ENCODE measurements around the gene MED10. TPM values are rescaled to one million over a fixed set of nuclear protein-coding genes. Genes with fewer than 3 reads are reported as not detected.

The MED10 gene
- total RNA-seq, 6 donors from 2014 or later = 17.8 to 36.1 (median 29.1) TPM

GRCh38 chr5:6396836-6397535 lies 18.6 kb upstream of the MED10 start:
- TF ChIP-seq EP300 (IDR thresholded peaks at IDR 0.05) (no peak), POLR2AphosphoS5 (IDR thresholded peaks at IDR 0.05) (no peak), POLR2A (IDR thresholded peaks at IDR 0.05) (no peak), CTCF (IDR thresholded peaks at IDR 0.05) (no peak)
- DNase-seq = peak in 1 of 2 donors; percentile 74
- WGBS, 2 donors = 88 to 96% methylated on average over 7 to 10 of the region's 11 CpGs
- Histone ChIP-seq H3K36me3 (no peaks in the 10 kb centered on the region), H3K4me1 (no peaks in the 10 kb centered on the region), H3K27ac (no peak overlapping the region), H3K9me3 (no peaks in the 10 kb centered on the region), H3K27me3 (no peaks in the 10 kb centered on the region), H3K4me3 (no peak overlapping the region)
- no peak for ATAC-seq (ENCODE audit: low FRiP score in 2 of 2)

- H3K27ac ChIP-seq = no peak overlapping the region
- no peak for TF ChIP-seq CTCF (IDR thresholded peaks at IDR 0.05)
- no peak for DNase-seq
- H3K4me1 ChIP-seq = no peaks in the 10 kb centered on the region
- 87 to 90% methylated on average over 6 to 8 of the region's 8 CpGs for WGBS, 2 donors
- no peak for ATAC-seq (ENCODE audit: low FRiP score in 2 of 2)
- H3K9me3 ChIP-seq = no peaks in the 10 kb centered on the region
- no peaks in the 10 kb centered on the region for H3K27me3 ChIP-seq
- H3K4me3 ChIP-seq = no peak overlapping the region
- no peaks in the 10 kb centered on the region for H3K36me3 ChIP-seq
Measured at GRCh38 chr5:6396043-6396442, 17.7 kb upstream of the MED10 start.

- Histone ChIP-seq H3K4me1 (no peaks in the 10 kb centered on the region), H3K27me3 (no peaks in the 10 kb centered on the region), H3K36me3 (no peaks in the 10 kb centered on the region), H3K9me3 (no peaks in the 10 kb centered on the region), H3K4me3 (no peak overlapping the region), H3K27ac (no peak overlapping the region)
- DNase-seq = no peak
- no peak for ATAC-seq (ENCODE audit: low FRiP score in 2 of 2)
- WGBS, 2 donors = 87 to 92% methylated on average over 3 of the region's 3 CpGs
- no peak for TF ChIP-seq POLR2A (IDR thresholded peaks at IDR 0.05)
- TF ChIP-seq CTCF (IDR thresholded peaks at IDR 0.05) = no peak
- TF ChIP-seq POLR2AphosphoS5 (IDR thresholded peaks at IDR 0.05) = no peak
- TF ChIP-seq EP300 (IDR thresholded peaks at IDR 0.05) = no peak
Measured at GRCh38 chr5:6395621-6396020, 17.3 kb upstream of the MED10 start.

- Histone ChIP-seq H3K36me3 (no peaks in the 10 kb centered on the region), H3K4me1 (no peaks in the 10 kb centered on the region), H3K27me3 (no peaks in the 10 kb centered on the region), H3K27ac (no peak overlapping the region), H3K9me3 (no peaks in the 10 kb centered on the region), H3K4me3 (no peak overlapping the region)
- ATAC-seq (ENCODE audit: low FRiP score in 2 of 2) (no peak), DNase-seq (no peak)
- TF ChIP-seq EP300 (IDR thresholded peaks at IDR 0.05) = no peak
- no peak for TF ChIP-seq POLR2A (IDR thresholded peaks at IDR 0.05)
- no peak for TF ChIP-seq POLR2AphosphoS5 (IDR thresholded peaks at IDR 0.05)
- no peak for TF ChIP-seq CTCF (IDR thresholded peaks at IDR 0.05)
- 70 to 86% methylated on average over 5 to 7 of the region's 7 CpGs for WGBS, 2 donors
Measured at GRCh38 chr5:6395102-6395445, 16.7 kb upstream of the MED10 start.

GRCh38 chr5:6394429-6395101 lies 16.2 kb upstream of the MED10 start:
- TF ChIP-seq EP300 (IDR thresholded peaks at IDR 0.05) (no peak), CTCF (IDR thresholded peaks at IDR 0.05) (no peak), POLR2AphosphoS5 (IDR thresholded peaks at IDR 0.05) (no peak), POLR2A (IDR thresholded peaks at IDR 0.05) (no peak)
- WGBS, 2 donors = 82 to 85% methylated on average over 6 to 12 of the region's 12 CpGs
- no peaks in the 10 kb centered on the region for H3K36me3 ChIP-seq
- DNase-seq (no peak), ATAC-seq (ENCODE audit: low FRiP score in 2 of 2) (no peak)
- H3K27me3 ChIP-seq = no peaks in the 10 kb centered on the region
- H3K4me3 ChIP-seq = no peak overlapping the region
- H3K4me1 ChIP-seq = no peaks in the 10 kb centered on the region
- H3K27ac ChIP-seq = no peak overlapping the region
- H3K9me3 ChIP-seq = no peaks in the 10 kb centered on the region
